ENCODE results near the gene ASB5.

DNA sequence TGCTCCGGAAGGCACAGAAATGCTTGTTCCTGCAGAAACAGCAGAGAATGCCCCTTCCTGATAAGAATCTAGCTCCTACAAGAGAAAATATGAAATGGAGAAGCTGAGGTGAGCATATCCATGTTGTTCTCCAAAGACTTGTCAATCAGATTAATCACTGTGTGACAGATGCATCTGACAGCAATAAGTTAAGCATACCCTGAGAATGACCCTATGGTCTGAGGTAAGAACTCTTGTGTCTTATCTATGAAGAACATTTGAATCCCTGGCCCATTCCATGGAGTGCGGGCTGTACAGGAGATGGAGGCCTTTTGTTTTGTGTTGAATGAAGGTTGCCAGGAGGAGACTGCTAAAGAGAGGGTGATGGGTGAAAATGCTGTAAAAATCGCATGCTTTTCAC lies 21.5 kb upstream of the ASB5 start:
- TF ChIP-seq, protein P1, sequence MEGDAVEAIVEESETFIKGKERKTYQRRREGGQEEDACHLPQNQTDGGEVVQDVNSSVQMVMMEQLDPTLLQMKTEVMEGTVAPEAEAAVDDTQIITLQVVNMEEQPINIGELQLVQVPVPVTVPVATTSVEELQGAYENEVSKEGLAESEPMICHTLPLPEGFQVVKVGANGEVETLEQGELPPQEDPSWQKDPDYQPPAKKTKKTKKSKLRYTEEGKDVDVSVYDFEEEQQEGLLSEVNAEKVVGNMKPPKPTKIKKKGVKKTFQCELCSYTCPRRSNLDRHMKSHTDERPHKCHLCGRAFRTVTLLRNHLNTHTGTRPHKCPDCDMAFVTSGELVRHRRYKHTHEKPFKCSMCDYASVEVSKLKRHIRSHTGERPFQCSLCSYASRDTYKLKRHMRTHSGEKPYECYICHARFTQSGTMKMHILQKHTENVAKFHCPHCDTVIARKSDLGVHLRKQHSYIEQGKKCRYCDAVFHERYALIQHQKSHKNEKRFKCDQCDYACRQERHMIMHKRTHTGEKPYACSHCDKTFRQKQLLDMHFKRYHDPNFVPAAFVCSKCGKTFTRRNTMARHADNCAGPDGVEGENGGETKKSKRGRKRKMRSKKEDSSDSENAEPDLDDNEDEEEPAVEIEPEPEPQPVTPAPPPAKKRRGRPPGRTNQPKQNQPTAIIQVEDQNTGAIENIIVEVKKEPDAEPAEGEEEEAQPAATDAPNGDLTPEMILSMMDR (IDR thresholded peaks at IDR 0.05): no peak
- no peak for TF ChIP-seq EZH2 (IDR thresholded peaks at IDR 0.05)
